Endothelial cell of umbilical vein (primary cell): Measurements from ENCODE around the gene L3MBTL4.

ENCODE experiments used
- EZH2 ChIP-seq: IDR thresholded peaks from 2 replicates; pipeline ENCODE4 v1.6.1; 2012; ENCODE audit warnings: borderline replicate concordance, low read depth, mild to moderate bottlenecking, moderate library complexity, low read length, inconsistent platforms; ENCODE audit not compliant: severe bottlenecking
- FOS ChIP-seq: IDR thresholded peaks from 2 replicates; pipeline ENCODE4 v1.6.1; 2011; ENCODE audit warnings: mild to moderate bottlenecking, low read length, moderate library complexity, borderline replicate concordance; ENCODE audit not compliant: insufficient read depth
- GATA2 ChIP-seq: IDR thresholded peaks from 2 replicates; pipeline ENCODE4 v1.7.0; 2011; ENCODE audit warnings: low read depth, mild to moderate bottlenecking, moderate library complexity, mixed read lengths, low read length; ENCODE audit not compliant: insufficient read length, insufficient read depth
- JUN ChIP-seq: IDR thresholded peaks from 2 replicates; pipeline ENCODE4 v1.6.1; 2011; ENCODE audit warnings: borderline replicate concordance, low read depth; ENCODE audit not compliant: insufficient read length, insufficient read depth
- MYC ChIP-seq: IDR thresholded peaks from one replicate; pipeline ENCODE4 v1.6.1; 2011; ENCODE audit warnings: mild to moderate bottlenecking, low read depth, low read length
- POLR2A ChIP-seq: IDR thresholded peaks from 2 replicates; pipeline ENCODE4 v1.6.1; 2012; ENCODE audit warnings: low read depth, mild to moderate bottlenecking, control low read depth, low read length
- POLR2AphosphoS5 ChIP-seq: IDR thresholded peaks from 2 replicates; pipeline ENCODE4 v1.6.1; 2012; ENCODE audit warnings: low read depth, mild to moderate bottlenecking, control low read depth, low read length, moderate library complexity; ENCODE audit not compliant: insufficient read depth
- TF ChIP-seq, protein P1 (sequence below), 2 donors: IDR thresholded peaks; 1 replicate in 1 of 2; 2 replicates in 1 of 2; pipeline ENCODE4 v1.5.1; 2011; ENCODE audit warnings: low read length in 2 of 2, mild to moderate bottlenecking in 2 of 2, moderate library complexity in 2 of 2, control low read depth in 1 of 2, inconsistent platforms in 1 of 2, low read depth in 1 of 2; ENCODE audit not compliant: insufficient read depth in 1 of 2; ENCODE audit errors: extremely low read depth in 1 of 2
- TF ChIP-seq, protein P2 (sequence below): IDR thresholded peaks from 2 replicates; pipeline ENCODE4 v1.6.1; 2011; ENCODE audit not compliant: insufficient read depth, insufficient read length

DNA sequence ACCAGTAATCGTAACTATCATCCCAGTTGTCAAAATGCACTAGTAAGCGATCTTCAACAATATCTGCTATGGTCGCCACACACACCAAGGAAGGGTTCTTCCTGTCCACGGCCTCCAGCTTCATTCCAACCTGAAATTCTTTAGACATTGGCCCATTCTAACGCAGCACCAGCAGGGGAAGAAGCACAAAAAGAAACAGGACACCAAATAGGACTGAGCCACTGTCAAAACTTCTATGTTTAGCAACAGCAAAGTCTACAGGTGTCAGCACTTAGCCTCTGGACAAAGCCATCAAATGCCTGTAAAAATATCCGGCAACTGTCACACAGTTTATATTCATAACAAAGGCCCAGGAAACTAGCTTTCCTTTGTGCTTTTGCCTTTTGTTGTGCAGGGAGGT, 175.0 kb downstream of the L3MBTL4 start:
- TF ChIP-seq, protein P1, sequence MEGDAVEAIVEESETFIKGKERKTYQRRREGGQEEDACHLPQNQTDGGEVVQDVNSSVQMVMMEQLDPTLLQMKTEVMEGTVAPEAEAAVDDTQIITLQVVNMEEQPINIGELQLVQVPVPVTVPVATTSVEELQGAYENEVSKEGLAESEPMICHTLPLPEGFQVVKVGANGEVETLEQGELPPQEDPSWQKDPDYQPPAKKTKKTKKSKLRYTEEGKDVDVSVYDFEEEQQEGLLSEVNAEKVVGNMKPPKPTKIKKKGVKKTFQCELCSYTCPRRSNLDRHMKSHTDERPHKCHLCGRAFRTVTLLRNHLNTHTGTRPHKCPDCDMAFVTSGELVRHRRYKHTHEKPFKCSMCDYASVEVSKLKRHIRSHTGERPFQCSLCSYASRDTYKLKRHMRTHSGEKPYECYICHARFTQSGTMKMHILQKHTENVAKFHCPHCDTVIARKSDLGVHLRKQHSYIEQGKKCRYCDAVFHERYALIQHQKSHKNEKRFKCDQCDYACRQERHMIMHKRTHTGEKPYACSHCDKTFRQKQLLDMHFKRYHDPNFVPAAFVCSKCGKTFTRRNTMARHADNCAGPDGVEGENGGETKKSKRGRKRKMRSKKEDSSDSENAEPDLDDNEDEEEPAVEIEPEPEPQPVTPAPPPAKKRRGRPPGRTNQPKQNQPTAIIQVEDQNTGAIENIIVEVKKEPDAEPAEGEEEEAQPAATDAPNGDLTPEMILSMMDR (IDR thresholded peaks at IDR 0.05; ENCODE audit: extremely low read depth in 1 of 2, insufficient read depth in 1 of 2, low read depth in 1 of 2, low read length in 2 of 2) = no peak
- TF ChIP-seq GATA2 (no peak), JUN (no peak), POLR2AphosphoS5 (no peak), MYC (no peak), POLR2A (no peak), EZH2 (no peak), FOS (no peak)
- TF ChIP-seq, protein P2, sequence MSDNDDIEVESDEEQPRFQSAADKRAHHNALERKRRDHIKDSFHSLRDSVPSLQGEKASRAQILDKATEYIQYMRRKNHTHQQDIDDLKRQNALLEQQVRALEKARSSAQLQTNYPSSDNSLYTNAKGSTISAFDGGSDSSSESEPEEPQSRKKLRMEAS = no peak
